Measurements from ENCODE around the gene PNPO. TPM values are rescaled to one million over a fixed set of nuclear protein-coding genes. Genes with fewer than 3 reads are reported as not detected.

Gene PNPO
- total and polyA plus RNA-seq, 2 of the 13 experiments (the other 11 are each of a cell fraction or from before 2014, with no cell fraction given): 47.9 to 63.3 TPM

DNA sequence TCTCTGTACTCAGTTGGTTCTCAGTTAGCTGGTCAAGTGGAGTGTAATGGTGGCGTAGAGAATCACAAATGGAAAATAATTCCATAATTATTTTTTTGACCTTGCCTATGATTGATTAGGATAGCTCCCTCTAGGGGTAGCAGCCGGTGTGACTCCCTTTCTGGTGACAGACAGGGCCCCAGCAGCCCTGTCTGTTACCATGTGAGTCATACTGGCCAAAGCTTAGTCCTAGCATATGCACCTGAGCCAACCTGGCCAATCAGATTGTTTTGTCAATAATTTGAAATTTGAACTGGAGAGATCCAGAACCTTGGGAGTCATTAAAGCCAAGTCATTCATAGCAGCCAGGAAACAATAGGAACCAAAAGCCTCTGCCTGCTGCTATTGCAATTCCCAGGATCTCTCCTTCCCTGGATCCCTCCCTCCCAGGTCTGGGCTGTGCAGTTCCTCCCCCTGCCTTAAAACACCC, 5.6 kb downstream of the PNPO start (continued):
- TF ChIP-seq XRCC5 (optimal IDR thresholded peaks at IDR 0.05; ENCODE audit: low read length) (peak; percentile 71), MEF2D (CRISPR knock-in tag; IDR thresholded peaks at IDR 0.05) (no peak; the same call in 1 of the 2 replicates), ASH2L (IDR thresholded peaks at IDR 0.05; ENCODE audit: insufficient read length, low read depth, low read length) (no peak), ZNF562 (CRISPR knock-in tag; IDR thresholded peaks at IDR 0.05; ENCODE audit: borderline replicate concordance) (no peak), RBM39 (IDR thresholded peaks at IDR 0.05; ENCODE audit: low read depth, low read length, poor library complexity, severe bottlenecking) (no peak), THYN1 (CRISPR knock-in tag; IDR thresholded peaks at IDR 0.05; ENCODE audit: borderline replicate concordance, low read depth) (no peak), ELF4 (CRISPR knock-in tag; IDR thresholded peaks at IDR 0.05; ENCODE audit: borderline replicate concordance) (no peak), FOXJ3 (CRISPR knock-in tag; IDR thresholded peaks at IDR 0.05; ENCODE audit: borderline replicate concordance) (no peak), ZSCAN30 (CRISPR knock-in tag; IDR thresholded peaks at IDR 0.05) (no peak), ZNF331 (CRISPR knock-in tag; IDR thresholded peaks at IDR 0.05) (no peak), ARID2 (CRISPR knock-in tag; IDR thresholded peaks at IDR 0.05; ENCODE audit: borderline replicate concordance) (0 out of 2 replicates have a peak, but pooled peaks have one; percentile 66), POLR2A (IDR thresholded peaks at IDR 0.05; ENCODE audit: insufficient read depth in 1 of 2, low read depth in 2 of 2, low read length in 2 of 2) (no peak), NFE2L1 (CRISPR knock-in tag; IDR thresholded peaks at IDR 0.05; ENCODE audit: borderline replicate concordance) (no peak), TSC22D2 (CRISPR knock-in tag; IDR thresholded peaks at IDR 0.05; ENCODE audit: borderline replicate concordance) (no peak), PITX1 (CRISPR knock-in tag; IDR thresholded peaks at IDR 0.05) (no peak), JUNB (CRISPR knock-in tag; IDR thresholded peaks at IDR 0.05; ENCODE audit: borderline replicate concordance) (no peak)
- TF ChIP-seq, protein P1, sequence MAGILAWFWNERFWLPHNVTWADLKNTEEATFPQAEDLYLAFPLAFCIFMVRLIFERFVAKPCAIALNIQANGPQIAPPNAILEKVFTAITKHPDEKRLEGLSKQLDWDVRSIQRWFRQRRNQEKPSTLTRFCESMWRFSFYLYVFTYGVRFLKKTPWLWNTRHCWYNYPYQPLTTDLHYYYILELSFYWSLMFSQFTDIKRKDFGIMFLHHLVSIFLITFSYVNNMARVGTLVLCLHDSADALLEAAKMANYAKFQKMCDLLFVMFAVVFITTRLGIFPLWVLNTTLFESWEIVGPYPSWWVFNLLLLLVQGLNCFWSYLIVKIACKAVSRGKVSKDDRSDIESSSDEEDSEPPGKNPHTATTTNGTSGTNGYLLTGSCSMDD (CRISPR knock-in tag; IDR thresholded peaks at IDR 0.05): no peak
- TF ChIP-seq, protein P2, sequence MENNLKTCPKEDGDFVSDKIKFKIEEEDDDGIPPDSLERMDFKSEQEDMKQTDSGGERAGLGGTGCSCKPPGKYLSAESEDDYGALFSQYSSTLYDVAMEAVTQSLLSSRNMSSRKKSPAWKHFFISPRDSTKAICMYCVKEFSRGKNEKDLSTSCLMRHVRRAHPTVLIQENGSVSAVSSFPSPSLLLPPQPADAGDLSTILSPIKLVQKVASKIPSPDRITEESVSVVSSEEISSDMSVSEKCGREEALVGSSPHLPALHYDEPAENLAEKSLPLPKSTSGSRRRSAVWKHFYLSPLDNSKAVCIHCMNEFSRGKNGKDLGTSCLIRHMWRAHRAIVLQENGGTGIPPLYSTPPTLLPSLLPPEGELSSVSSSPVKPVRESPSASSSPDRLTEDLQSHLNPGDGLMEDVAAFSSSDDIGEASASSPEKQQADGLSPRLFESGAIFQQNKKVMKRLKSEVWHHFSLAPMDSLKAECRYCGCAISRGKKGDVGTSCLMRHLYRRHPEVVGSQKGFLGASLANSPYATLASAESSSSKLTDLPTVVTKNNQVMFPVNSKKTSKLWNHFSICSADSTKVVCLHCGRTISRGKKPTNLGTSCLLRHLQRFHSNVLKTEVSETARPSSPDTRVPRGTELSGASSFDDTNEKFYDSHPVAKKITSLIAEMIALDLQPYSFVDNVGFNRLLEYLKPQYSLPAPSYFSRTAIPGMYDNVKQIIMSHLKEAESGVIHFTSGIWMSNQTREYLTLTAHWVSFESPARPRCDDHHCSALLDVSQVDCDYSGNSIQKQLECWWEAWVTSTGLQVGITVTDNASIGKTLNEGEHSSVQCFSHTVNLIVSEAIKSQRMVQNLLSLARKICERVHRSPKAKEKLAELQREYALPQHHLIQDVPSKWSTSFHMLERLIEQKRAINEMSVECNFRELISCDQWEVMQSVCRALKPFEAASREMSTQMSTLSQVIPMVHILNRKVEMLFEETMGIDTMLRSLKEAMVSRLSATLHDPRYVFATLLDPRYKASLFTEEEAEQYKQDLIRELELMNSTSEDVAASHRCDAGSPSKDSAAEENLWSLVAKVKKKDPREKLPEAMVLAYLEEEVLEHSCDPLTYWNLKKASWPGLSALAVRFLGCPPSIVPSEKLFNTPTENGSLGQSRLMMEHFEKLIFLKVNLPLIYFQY (CRISPR knock-in tag; IDR thresholded peaks at IDR 0.05; ENCODE audit: borderline replicate concordance): no peak
- TF ChIP-seq, protein P3, sequence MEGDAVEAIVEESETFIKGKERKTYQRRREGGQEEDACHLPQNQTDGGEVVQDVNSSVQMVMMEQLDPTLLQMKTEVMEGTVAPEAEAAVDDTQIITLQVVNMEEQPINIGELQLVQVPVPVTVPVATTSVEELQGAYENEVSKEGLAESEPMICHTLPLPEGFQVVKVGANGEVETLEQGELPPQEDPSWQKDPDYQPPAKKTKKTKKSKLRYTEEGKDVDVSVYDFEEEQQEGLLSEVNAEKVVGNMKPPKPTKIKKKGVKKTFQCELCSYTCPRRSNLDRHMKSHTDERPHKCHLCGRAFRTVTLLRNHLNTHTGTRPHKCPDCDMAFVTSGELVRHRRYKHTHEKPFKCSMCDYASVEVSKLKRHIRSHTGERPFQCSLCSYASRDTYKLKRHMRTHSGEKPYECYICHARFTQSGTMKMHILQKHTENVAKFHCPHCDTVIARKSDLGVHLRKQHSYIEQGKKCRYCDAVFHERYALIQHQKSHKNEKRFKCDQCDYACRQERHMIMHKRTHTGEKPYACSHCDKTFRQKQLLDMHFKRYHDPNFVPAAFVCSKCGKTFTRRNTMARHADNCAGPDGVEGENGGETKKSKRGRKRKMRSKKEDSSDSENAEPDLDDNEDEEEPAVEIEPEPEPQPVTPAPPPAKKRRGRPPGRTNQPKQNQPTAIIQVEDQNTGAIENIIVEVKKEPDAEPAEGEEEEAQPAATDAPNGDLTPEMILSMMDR (CRISPR knock-in tag; IDR thresholded peaks at IDR 0.05): peak; percentile 82
- TF ChIP-seq, protein P4, sequence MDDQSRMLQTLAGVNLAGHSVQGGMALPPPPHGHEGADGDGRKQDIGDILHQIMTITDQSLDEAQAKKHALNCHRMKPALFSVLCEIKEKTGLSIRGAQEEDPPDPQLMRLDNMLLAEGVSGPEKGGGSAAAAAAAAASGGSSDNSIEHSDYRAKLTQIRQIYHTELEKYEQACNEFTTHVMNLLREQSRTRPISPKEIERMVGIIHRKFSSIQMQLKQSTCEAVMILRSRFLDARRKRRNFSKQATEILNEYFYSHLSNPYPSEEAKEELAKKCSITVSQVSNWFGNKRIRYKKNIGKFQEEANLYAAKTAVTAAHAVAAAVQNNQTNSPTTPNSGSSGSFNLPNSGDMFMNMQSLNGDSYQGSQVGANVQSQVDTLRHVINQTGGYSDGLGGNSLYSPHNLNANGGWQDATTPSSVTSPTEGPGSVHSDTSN (CRISPR knock-in tag; IDR thresholded peaks at IDR 0.05; ENCODE audit: borderline replicate concordance): no peak
